ENCODE data around the gene CRYBG3.

Gene CRYBG3

DNA sequence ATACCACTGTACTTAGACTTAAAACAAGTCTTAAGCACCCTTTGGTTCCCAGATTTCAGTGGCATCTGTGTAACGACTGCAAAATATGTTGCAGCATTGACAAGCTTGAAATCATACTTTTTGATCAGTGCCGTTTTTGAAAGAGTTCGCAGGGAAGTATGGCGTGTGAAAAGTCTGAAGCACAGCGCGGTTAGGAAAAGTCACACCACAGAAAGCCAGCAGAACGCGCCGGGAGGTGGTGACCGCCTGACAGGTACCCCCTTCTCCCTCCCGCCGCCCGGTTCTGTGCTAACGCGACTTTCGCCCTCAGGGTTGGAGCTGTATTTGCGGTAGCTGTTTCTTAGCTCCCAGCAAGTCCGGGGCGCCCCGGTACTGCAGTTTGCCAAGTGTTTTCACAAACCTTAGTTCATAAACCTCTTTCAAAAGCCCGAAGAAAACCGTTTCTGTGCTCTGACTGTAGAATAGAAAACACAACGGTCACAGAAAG lies 481 bp upstream of the CRYBG3 start:
- Histone ChIP-seq H3K4me3 (ENCODE audit: low read depth, low read length) (peak overlapping the region; percentile 75), H3K36me3 (peaks cover 3% of the 10 kb centered on the region; the same call in 1 of the 2 replicates), H3K27me3 (no peaks in the 10 kb centered on the region), H3K4me1 (peaks cover 9% of the 10 kb centered on the region; the same call in 1 of the 2 replicates), H3K9me3 (no peaks in the 10 kb centered on the region)
- peak; percentile 55 for DNase-seq
- TF ChIP-seq, protein P1, sequence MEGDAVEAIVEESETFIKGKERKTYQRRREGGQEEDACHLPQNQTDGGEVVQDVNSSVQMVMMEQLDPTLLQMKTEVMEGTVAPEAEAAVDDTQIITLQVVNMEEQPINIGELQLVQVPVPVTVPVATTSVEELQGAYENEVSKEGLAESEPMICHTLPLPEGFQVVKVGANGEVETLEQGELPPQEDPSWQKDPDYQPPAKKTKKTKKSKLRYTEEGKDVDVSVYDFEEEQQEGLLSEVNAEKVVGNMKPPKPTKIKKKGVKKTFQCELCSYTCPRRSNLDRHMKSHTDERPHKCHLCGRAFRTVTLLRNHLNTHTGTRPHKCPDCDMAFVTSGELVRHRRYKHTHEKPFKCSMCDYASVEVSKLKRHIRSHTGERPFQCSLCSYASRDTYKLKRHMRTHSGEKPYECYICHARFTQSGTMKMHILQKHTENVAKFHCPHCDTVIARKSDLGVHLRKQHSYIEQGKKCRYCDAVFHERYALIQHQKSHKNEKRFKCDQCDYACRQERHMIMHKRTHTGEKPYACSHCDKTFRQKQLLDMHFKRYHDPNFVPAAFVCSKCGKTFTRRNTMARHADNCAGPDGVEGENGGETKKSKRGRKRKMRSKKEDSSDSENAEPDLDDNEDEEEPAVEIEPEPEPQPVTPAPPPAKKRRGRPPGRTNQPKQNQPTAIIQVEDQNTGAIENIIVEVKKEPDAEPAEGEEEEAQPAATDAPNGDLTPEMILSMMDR (IDR thresholded peaks at IDR 0.05; ENCODE audit: low read depth, low read length) = no peak

DNA sequence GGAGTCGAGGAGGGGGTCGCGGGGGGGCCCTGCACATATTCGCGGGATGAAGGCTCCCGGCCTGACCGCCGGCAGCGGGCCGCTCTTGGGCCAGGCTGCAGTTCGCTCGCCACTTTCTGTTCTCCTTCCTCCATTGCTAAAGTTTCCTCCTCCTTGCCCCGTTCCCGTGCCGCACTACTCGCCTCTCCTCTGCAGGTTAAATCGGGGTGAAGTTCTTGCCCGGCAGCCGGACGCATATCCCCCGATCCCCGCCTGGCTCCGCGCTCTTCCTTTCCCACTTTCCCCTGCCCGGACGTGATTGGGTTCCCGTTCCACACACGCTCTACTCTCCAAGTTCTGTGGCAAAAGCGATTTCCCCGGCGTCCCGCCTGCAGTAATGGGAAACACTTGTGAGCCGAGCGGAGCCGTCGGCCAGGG lies 556 bp downstream of the CRYBG3 start:
- TF ChIP-seq, protein P1 (IDR thresholded peaks at IDR 0.05; ENCODE audit: low read depth, low read length) = no peak
- DNase-seq = peak; percentile 67

DNA sequence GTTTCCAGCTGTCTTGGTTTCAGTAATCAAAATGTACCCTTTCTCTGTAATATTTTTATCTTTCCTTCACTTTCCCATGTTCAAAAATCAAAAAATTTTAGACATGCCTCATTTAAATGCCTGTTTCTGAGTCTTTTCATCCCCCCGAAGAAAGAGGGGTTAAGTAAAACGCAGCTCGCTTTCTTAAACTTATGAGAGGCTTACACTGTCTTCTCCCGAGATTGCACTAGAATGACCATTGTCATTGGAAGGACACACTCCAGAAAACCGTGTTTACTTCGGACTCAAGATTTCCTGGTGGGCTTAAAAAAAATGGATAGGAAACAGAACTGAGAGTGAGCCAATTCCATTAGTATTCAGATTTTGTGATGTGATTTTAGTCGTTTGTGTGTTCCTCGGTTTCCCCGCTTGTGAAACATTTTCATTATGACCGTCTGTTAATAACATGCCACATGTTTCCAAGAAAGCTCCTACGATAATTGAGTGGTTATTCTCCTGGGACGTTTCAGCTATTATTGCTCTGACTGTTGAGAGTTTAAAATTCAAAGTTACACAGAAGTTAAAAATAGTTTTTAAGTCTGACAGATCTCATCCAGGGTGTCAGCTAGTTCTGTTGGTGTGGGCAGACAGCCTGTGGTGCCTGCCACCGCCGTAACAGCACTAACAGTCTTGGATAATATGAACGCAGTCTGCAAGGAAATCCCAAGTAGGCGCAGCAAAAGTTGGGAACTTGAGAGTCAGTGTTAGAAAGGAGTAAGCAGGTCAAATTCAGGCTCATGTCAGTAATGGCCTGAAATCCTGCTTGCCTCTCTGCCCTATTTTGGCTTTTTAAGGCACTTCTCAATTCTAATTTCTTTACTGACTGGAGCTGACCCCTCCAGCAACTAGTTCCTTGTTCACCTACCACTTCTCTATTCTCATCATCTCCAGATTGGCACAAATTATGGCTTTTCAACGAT lies 1.5 kb downstream of the CRYBG3 start:
- peak overlapping the region; percentile 75 for H3K4me3 ChIP-seq (ENCODE audit: low read depth, low read length)
- H3K36me3 ChIP-seq = peaks cover 3% of the 10 kb centered on the region; the same call in 1 of the 2 replicates
- no peaks in the 10 kb centered on the region for H3K27me3 ChIP-seq
- TF ChIP-seq, protein P1 (IDR thresholded peaks at IDR 0.05; ENCODE audit: low read depth, low read length) = no peak
- H3K9me3 ChIP-seq = no peaks in the 10 kb centered on the region
- DNase-seq = no peak
- peaks cover 2% of the 10 kb centered on the region; the same call in 1 of the 2 replicates for H3K4me1 ChIP-seq

More for the DNA sequence above, 556 bp downstream of the CRYBG3 start:
- Histone ChIP-seq H3K36me3 (peaks cover 3% of the 10 kb centered on the region; the same call in 1 of the 2 replicates), H3K9me3 (no peaks in the 10 kb centered on the region), H3K4me1 (peaks cover 5% of the 10 kb centered on the region; the same call in 1 of the 2 replicates), H3K4me3 (ENCODE audit: low read depth, low read length) (peak overlapping the region; percentile 75), H3K27me3 (no peaks in the 10 kb centered on the region)

DNA sequence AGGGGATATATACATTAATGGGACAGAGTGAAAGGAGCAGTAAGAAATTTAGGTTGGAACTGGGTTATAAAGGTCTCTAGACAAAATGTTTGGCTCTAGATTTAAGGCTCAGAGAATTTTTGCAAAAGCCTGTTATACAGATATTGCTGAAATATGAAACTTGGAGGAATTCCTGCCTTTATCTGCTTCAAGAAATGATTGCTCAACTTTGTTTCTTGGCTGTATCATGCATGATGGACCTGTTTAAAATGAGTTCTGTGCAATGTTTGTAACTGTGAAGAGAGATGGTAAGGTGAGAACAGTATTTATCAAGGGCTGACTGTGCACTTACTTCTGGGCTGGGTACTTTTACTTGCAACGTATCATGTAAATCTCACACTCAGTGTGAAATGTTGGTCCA lies 3.3 kb downstream of the CRYBG3 start:
- Histone ChIP-seq H3K4me3 (ENCODE audit: low read depth, low read length) (no peak overlapping the region), H3K9me3 (no peaks in the 10 kb centered on the region), H3K27me3 (no peaks in the 10 kb centered on the region), H3K4me1 (no peaks in the 10 kb centered on the region), H3K36me3 (peaks cover 3% of the 10 kb centered on the region; the same call in 1 of the 2 replicates)
- DNase-seq = no peak
- TF ChIP-seq, protein P1 (IDR thresholded peaks at IDR 0.05; ENCODE audit: low read depth, low read length) = no peak

DNA sequence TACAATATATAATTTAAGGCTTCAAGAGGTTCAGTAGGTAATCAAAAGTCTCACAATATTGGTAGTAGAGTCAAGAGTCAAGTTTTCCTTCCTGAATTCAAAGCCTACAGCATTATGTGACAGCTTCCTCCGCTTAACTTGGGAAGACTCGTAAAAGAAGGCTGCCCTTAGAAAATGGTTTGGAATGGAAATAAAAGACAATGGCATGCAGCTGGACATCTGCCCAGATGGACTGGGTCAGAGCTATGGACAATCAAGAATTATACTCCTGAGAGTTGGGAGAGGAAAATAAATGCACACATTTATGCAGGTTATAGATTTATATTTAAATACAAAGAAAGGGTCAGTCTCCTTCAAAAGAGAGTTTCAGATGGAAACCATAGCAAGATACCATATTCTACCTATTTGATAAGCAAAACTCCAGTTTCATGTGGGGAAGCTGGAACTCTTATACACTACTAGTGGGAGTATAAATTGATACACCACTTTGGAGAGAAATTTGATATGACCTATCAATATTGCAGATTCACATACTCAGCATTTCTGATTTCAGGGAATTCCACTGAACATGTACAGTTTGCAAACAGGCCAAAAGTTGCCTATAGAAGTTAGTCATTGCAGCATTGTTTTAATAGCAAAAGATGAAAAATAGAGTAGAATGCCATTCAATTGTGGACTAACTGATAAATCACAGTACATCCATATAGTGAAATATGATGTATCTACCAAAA lies 6.1 kb downstream of the CRYBG3 start:
- no peak overlapping the region for H3K4me3 ChIP-seq (ENCODE audit: low read depth, low read length)
- no peaks in the 10 kb centered on the region for H3K9me3 ChIP-seq
- TF ChIP-seq, protein P1 (IDR thresholded peaks at IDR 0.05; ENCODE audit: low read depth, low read length) = no peak
- no peaks in the 10 kb centered on the region for H3K36me3 ChIP-seq
- no peak for DNase-seq
- no peaks in the 10 kb centered on the region for H3K27me3 ChIP-seq
- H3K4me1 ChIP-seq = no peaks in the 10 kb centered on the region

Measured in BE2C (cell line).